NCI-H69 (cell line): ENCODE measurements around the gene ACOT11.
"Not testable (repeated sequence)": the region's sequence is repeated elsewhere in the genome, so short reads cannot be mapped to it uniquely, and the experiment has no call there.

ENCODE experiments used
- DNase-seq: peaks from one replicate; lab custom pipeline; 2025; lab: John Stamatoyannopoulos, UW

ACOT11 gene

GRCh38 chr1:54608566-54609230 is 60.7 kb downstream of the ACOT11 start:
- no peak for DNase-seq

GRCh38 chr1:54609301-54609921 is 61.4 kb downstream of the ACOT11 start:
- DNase-seq, result no peak

- no peak for DNase-seq
These were observed 62.0 kb downstream of the ACOT11 start for GRCh38 chr1:54610048-54610447.

GRCh38 chr1:54610601-54611580 is 62.9 kb downstream of the ACOT11 start:
- no peak for DNase-seq

- DNase-seq, result no peak
These were observed 63.6 kb downstream of the ACOT11 start for GRCh38 chr1:54611621-54612020.

- DNase-seq, result no peak
These were observed 66.0 kb downstream of the ACOT11 start for GRCh38 chr1:54614024-54614423.

GRCh38 chr1:54614563-54614962 is 66.5 kb downstream of the ACOT11 start:
- no peak for DNase-seq

GRCh38 chr1:54615531-54616279 is 67.7 kb downstream of the ACOT11 start:
- DNase-seq, result no peak

GRCh38 chr1:54619749-54620148 is 71.7 kb downstream of the ACOT11 start:
- no peak for DNase-seq

- DNase-seq, result no peak
These were observed 75.4 kb downstream of the ACOT11 start, which contains the start of gene FAM151A for GRCh38 chr1:54623216-54624007. Gene FAM151A (minus strand): TSS chr1:54623525. CDS start chr1:54623395, 130 bp downstream.

- DNase-seq, result no peak
These were observed 76.7 kb downstream of the ACOT11 start for GRCh38 chr1:54624466-54625464.

- DNase-seq, result no peak
These were observed 79.2 kb downstream of the ACOT11 start for GRCh38 chr1:54627196-54627595.

GRCh38 chr1:54635804-54636203 is 87.8 kb downstream of the ACOT11 start:
- DNase-seq, result not testable (repeated sequence)

GRCh38 chr1:54636461-54637446 is 88.7 kb downstream of the ACOT11 start:
- not testable (repeated sequence) for DNase-seq

GRCh38 chr1:54640361-54640760 is 92.3 kb downstream of the ACOT11 start:
- no peak for DNase-seq

- no peak for DNase-seq
These were observed 93.1 kb downstream of the ACOT11 start, which contains the start of gene MROH7 for GRCh38 chr1:54640863-54641836. Gene MROH7 (plus strand): TSS chr1:54641786. CDS start chr1:54652927, 11,141 bp downstream.

- no peak for DNase-seq
These were observed 95.7 kb downstream of the ACOT11 start for GRCh38 chr1:54643736-54644135.
